ENCODE results near the gene ROPN1L.

Gene ROPN1L

GRCh38 chr5:10427201-10427600, 14.5 kb upstream of the ROPN1L start:
- no peak for DNase-seq
- Histone ChIP-seq H3K27ac (ENCODE audit: low read depth, low read length) (no peak overlapping the region), H3K27me3 (ENCODE audit: insufficient read depth, low read length) (no peaks in the 10 kb centered on the region), H2AFZ (ENCODE audit: insufficient read depth, low read length, poor library complexity) (no peak overlapping the region), H4K8ac (ENCODE audit: low read depth, low read length) (no peak overlapping the region), H4K12ac (ENCODE audit: low read depth, low read length) (no peak overlapping the region), H3K79me1 (ENCODE audit: low read length) (no peaks in the 10 kb centered on the region), H3K4me3 (ENCODE audit: low read depth, low read length) (no peak overlapping the region), H2BK120ac (ENCODE audit: insufficient read depth, low read length, poor library complexity) (no peak overlapping the region), H2BK5ac (ENCODE audit: low read depth, low read length, poor library complexity) (no peak overlapping the region), H3K79me2 (ENCODE audit: control insufficient read depth, insufficient read depth, low read length, poor library complexity) (no peaks in the 10 kb centered on the region), H4K91ac (ENCODE audit: low read depth, low read length) (no peak overlapping the region), H3K18ac (ENCODE audit: low read length) (no peak overlapping the region), H3K4me2 (ENCODE audit: low read length) (no peak overlapping the region), H3K4ac (ENCODE audit: low read depth, low read length) (no peak overlapping the region), H3K4me1 (ENCODE audit: control insufficient read depth in 1 of 2, insufficient read depth in 2 of 2, low read length in 2 of 2) (no peaks in the 10 kb centered on the region), H3K14ac (ENCODE audit: low read length) (no peak overlapping the region), H2BK12ac (ENCODE audit: low read length) (no peak overlapping the region), H3K23ac (ENCODE audit: low read length) (no peak overlapping the region), H3K9ac (ENCODE audit: low read length) (no peak overlapping the region), H3K9me3 (ENCODE audit: insufficient read depth, low read depth, low read length) (no peaks in the 10 kb centered on the region), H3K36me3 (ENCODE audit: control insufficient read depth in 1 of 2, insufficient read depth in 2 of 2, low read length in 2 of 2) (peaks cover 7 to 31% of the 10 kb centered on the region in 2 experiments), H2AK5ac (ENCODE audit: low read length) (no peak overlapping the region)
- WGBS (ENCODE audit: extremely low coverage, insufficient coverage, insufficient read length), result no CpG with 5 or more reads among the region's 2 CpGs

- H4K8ac ChIP-seq (ENCODE audit: low read depth, low read length), result no peak overlapping the region
- H3K18ac ChIP-seq (ENCODE audit: low read length), result no peak overlapping the region
- no CpG with 5 or more reads among the region's 2 CpGs for WGBS (ENCODE audit: extremely low coverage, insufficient coverage, insufficient read length)
- no peak overlapping the region for H2BK12ac ChIP-seq (ENCODE audit: low read length)
- H3K4me3 ChIP-seq (ENCODE audit: low read depth, low read length), result no peak overlapping the region
- no peak overlapping the region for H3K27ac ChIP-seq (ENCODE audit: low read depth, low read length)
- no peak overlapping the region for H4K91ac ChIP-seq (ENCODE audit: low read depth, low read length)
- no peaks in the 10 kb centered on the region for H3K79me2 ChIP-seq (ENCODE audit: control insufficient read depth, insufficient read depth, low read length, poor library complexity)
- H3K4me1 ChIP-seq (ENCODE audit: control insufficient read depth in 1 of 2, insufficient read depth in 2 of 2, low read length in 2 of 2), result no peaks in the 10 kb centered on the region
- DNase-seq, result no peak
- no peak overlapping the region for H4K12ac ChIP-seq (ENCODE audit: low read depth, low read length)
- H3K23ac ChIP-seq (ENCODE audit: low read length), result no peak overlapping the region
- no peaks in the 10 kb centered on the region for H3K27me3 ChIP-seq (ENCODE audit: insufficient read depth, low read length)
- H2BK120ac ChIP-seq (ENCODE audit: insufficient read depth, low read length, poor library complexity), result no peak overlapping the region
- H3K9ac ChIP-seq (ENCODE audit: low read length), result no peak overlapping the region
- H3K4me2 ChIP-seq (ENCODE audit: low read length), result no peak overlapping the region
- H3K9me3 ChIP-seq (ENCODE audit: insufficient read depth, low read depth, low read length), result no peaks in the 10 kb centered on the region
- no peak overlapping the region for H2AFZ ChIP-seq (ENCODE audit: insufficient read depth, low read length, poor library complexity)
- peaks cover 10 to 35% of the 10 kb centered on the region in 2 experiments for H3K36me3 ChIP-seq (ENCODE audit: control insufficient read depth in 1 of 2, insufficient read depth in 2 of 2, low read length in 2 of 2)
- no peak overlapping the region for H3K4ac ChIP-seq (ENCODE audit: low read depth, low read length)
- no peaks in the 10 kb centered on the region for H3K79me1 ChIP-seq (ENCODE audit: low read length)
- H2BK5ac ChIP-seq (ENCODE audit: low read depth, low read length, poor library complexity), result no peak overlapping the region
- H3K14ac ChIP-seq (ENCODE audit: low read length), result no peak overlapping the region
- H2AK5ac ChIP-seq (ENCODE audit: low read length), result no peak overlapping the region
Measured at GRCh38 chr5:10427978-10428377, 13.7 kb upstream of the ROPN1L start.

GRCh38 chr5:10431415-10431814, 10.3 kb upstream of the ROPN1L start:
- H3K27me3 ChIP-seq (ENCODE audit: insufficient read depth, low read length), result no peaks in the 10 kb centered on the region
- H3K18ac ChIP-seq (ENCODE audit: low read length), result no peak overlapping the region
- H4K8ac ChIP-seq (ENCODE audit: low read depth, low read length), result no peak overlapping the region
- no peak for DNase-seq
- no peak overlapping the region for H3K27ac ChIP-seq (ENCODE audit: low read depth, low read length)
- H3K23ac ChIP-seq (ENCODE audit: low read length), result no peak overlapping the region
- no peaks in the 10 kb centered on the region for H3K9me3 ChIP-seq (ENCODE audit: insufficient read depth, low read depth, low read length)
- no peak overlapping the region for H2BK5ac ChIP-seq (ENCODE audit: low read depth, low read length, poor library complexity)
- no peak overlapping the region for H4K12ac ChIP-seq (ENCODE audit: low read depth, low read length)
- no peak overlapping the region for H3K9ac ChIP-seq (ENCODE audit: low read length)
- no peak overlapping the region for H2BK12ac ChIP-seq (ENCODE audit: low read length)
- no peak overlapping the region for H2BK120ac ChIP-seq (ENCODE audit: insufficient read depth, low read length, poor library complexity)
- H3K4me3 ChIP-seq (ENCODE audit: low read depth, low read length), result no peak overlapping the region
- H3K79me2 ChIP-seq (ENCODE audit: control insufficient read depth, insufficient read depth, low read length, poor library complexity), result no peaks in the 10 kb centered on the region
- no peak overlapping the region for H4K91ac ChIP-seq (ENCODE audit: low read depth, low read length)
- H3K4me2 ChIP-seq (ENCODE audit: low read length), result no peak overlapping the region
- H3K4me1 ChIP-seq (ENCODE audit: control insufficient read depth in 1 of 2, insufficient read depth in 2 of 2, low read length in 2 of 2), result no peaks in the 10 kb centered on the region
- no peak overlapping the region for H2AK5ac ChIP-seq (ENCODE audit: low read length)
- WGBS (ENCODE audit: extremely low coverage, insufficient coverage, insufficient read length), result no CpG with 5 or more reads among the region's 1 CpG
- no peaks in the 10 kb centered on the region for H3K79me1 ChIP-seq (ENCODE audit: low read length)
- no peak overlapping the region for H2AFZ ChIP-seq (ENCODE audit: insufficient read depth, low read length, poor library complexity)
- H3K36me3 ChIP-seq (ENCODE audit: control insufficient read depth in 1 of 2, insufficient read depth in 2 of 2, low read length in 2 of 2), result peaks cover 16 to 41% of the 10 kb centered on the region in 2 experiments
- no peak overlapping the region for H3K14ac ChIP-seq (ENCODE audit: low read length)
- no peak overlapping the region for H3K4ac ChIP-seq (ENCODE audit: low read depth, low read length)

- H4K8ac ChIP-seq (ENCODE audit: low read depth, low read length), result no peak overlapping the region
- H4K12ac ChIP-seq (ENCODE audit: low read depth, low read length), result no peak overlapping the region
- no peak overlapping the region for H3K18ac ChIP-seq (ENCODE audit: low read length)
- no peak overlapping the region for H3K27ac ChIP-seq (ENCODE audit: low read depth, low read length)
- no peak overlapping the region for H2BK12ac ChIP-seq (ENCODE audit: low read length)
- H3K4me3 ChIP-seq (ENCODE audit: low read depth, low read length), result no peak overlapping the region
- no peak overlapping the region for H3K14ac ChIP-seq (ENCODE audit: low read length)
- H4K91ac ChIP-seq (ENCODE audit: low read depth, low read length), result no peak overlapping the region
- H2BK120ac ChIP-seq (ENCODE audit: insufficient read depth, low read length, poor library complexity), result no peak overlapping the region
- no peak overlapping the region for H3K4ac ChIP-seq (ENCODE audit: low read depth, low read length)
- H3K27me3 ChIP-seq (ENCODE audit: insufficient read depth, low read length), result no peaks in the 10 kb centered on the region
- no peak overlapping the region for H3K4me2 ChIP-seq (ENCODE audit: low read length)
- H3K9ac ChIP-seq (ENCODE audit: low read length), result no peak overlapping the region
- peaks cover 16 to 36% of the 10 kb centered on the region in 2 experiments for H3K36me3 ChIP-seq (ENCODE audit: control insufficient read depth in 1 of 2, insufficient read depth in 2 of 2, low read length in 2 of 2)
- H2BK5ac ChIP-seq (ENCODE audit: low read depth, low read length, poor library complexity), result no peak overlapping the region
- no peak overlapping the region for H2AFZ ChIP-seq (ENCODE audit: insufficient read depth, low read length, poor library complexity)
- no CpG with 5 or more reads among the region's 8 CpGs for WGBS (ENCODE audit: extremely low coverage, insufficient coverage, insufficient read length)
- DNase-seq, result no peak
- H3K4me1 ChIP-seq (ENCODE audit: control insufficient read depth in 1 of 2, insufficient read depth in 2 of 2, low read length in 2 of 2), result no peaks in the 10 kb centered on the region
- H3K9me3 ChIP-seq (ENCODE audit: insufficient read depth, low read depth, low read length), result no peaks in the 10 kb centered on the region
- no peaks in the 10 kb centered on the region for H3K79me2 ChIP-seq (ENCODE audit: control insufficient read depth, insufficient read depth, low read length, poor library complexity)
- no peak overlapping the region for H3K23ac ChIP-seq (ENCODE audit: low read length)
- H3K79me1 ChIP-seq (ENCODE audit: low read length), result no peaks in the 10 kb centered on the region
- no peak overlapping the region for H2AK5ac ChIP-seq (ENCODE audit: low read length)
Measured at GRCh38 chr5:10432059-10433008, 9.3 kb upstream of the ROPN1L start.
